HCT116 (cell line): ENCODE results near the gene NPLOC4. TPM values are rescaled to one million over a fixed set of nuclear protein-coding genes. Genes with fewer than 3 reads are reported as not detected.

Source experiments
- ATAC-seq: fragments of 200-7000 bp; cut with Tn5 transposase; 2 replicates; pipeline ENCODE4 v1.9.1; 2020; ENCODE audit warnings: mild to moderate bottlenecking, moderate library complexity
- BruUV-seq: library from RNA; stranded (reverse); fragments of 400-500 nt; replicated peaks from 2 replicates; lab custom pipeline; 2021; lab: Mats Ljungman, UMichigan
- CTCF ChIA-PET: fragments of 300-600 bp; sonication (Branson Sonifier 250); formaldehyde crosslinking; loops from one replicate; lab custom pipeline; 2021; ENCODE audit warnings: antibody characterized with exemption; lab: Charles Lee
- POLR2A ChIA-PET: fragments of 300-600, 350-600 bp; sonication (Branson Sonifier 250); formaldehyde crosslinking; loops from one replicate; lab custom pipeline; 2021; ENCODE audit warnings: antibody characterized with exemption; lab: Charles Lee
- RAD21 ChIA-PET, 2 experiments: fragments of 300-600 bp; sonication (Branson Sonifier 250); formaldehyde crosslinking; loops; one replicate each; lab custom pipeline; 2023; ENCODE audit warnings: low total read pairs in 2 of 2; ENCODE audit not compliant: uncharacterized antibody in 2 of 2, unreplicated experiment in 2 of 2, low non-redundant PET in 1 of 2; lab: Charles Lee
- DNase-seq: peaks from one replicate; pipeline ENCODE4 v3.0.0-alpha.2; 2010; ENCODE audit warnings: low read depth, low spot score
- H2AFZ ChIP-seq: fragments of 200-600 bp; shearing (Covaris generic), sonication (generic); 2 replicates; pipeline ENCODE4 v1.6.1; 2017; ENCODE audit warnings: low read depth, mixed run types, mixed read lengths, antibody characterized with exemption, low read length; ENCODE audit not compliant: poor library complexity, severe bottlenecking
- H3K27ac ChIP-seq: 2 replicates; pipeline ENCODE4 v1.5.1; 2012; ENCODE audit warnings: low read depth, low read length
- H3K27me3 ChIP-seq: fragments of 200-600 bp; sonication (generic); 2 replicates; pipeline ENCODE4 v1.6.1; 2016; ENCODE audit warnings: mixed run types, low read length, mixed read lengths; ENCODE audit not compliant: insufficient read depth
- H3K36me3 ChIP-seq, 2 experiments: fragments of 200-500 bp in 1 of 2; fragments of 200-600 bp in 1 of 2; sonication (Bioruptor generic) in 1 of 2; sonication (generic) in 1 of 2; 2 replicates each; pipeline versions ENCODE4 v1.5.1 to v1.6.1; 2014 to 2016; ENCODE audit warnings: low read length in 2 of 2, inconsistent platforms in 1 of 2, mixed read lengths in 1 of 2, mixed run types in 1 of 2; ENCODE audit not compliant: insufficient read depth in 2 of 2, control insufficient read depth in 1 of 2
- H3K4me1 ChIP-seq, 2 experiments: fragments of 200-600 bp in 1 of 2; sonication (generic) in 1 of 2; 2 replicates each; pipeline versions ENCODE4 v1.5.1 to v1.6.1; 2012 to 2017; ENCODE audit warnings: low read length in 2 of 2, inconsistent platforms in 1 of 2, mild to moderate bottlenecking in 1 of 2, mixed read lengths in 1 of 2, mixed run types in 1 of 2, moderate library complexity in 1 of 2; ENCODE audit not compliant: insufficient read depth in 2 of 2, control insufficient read depth in 1 of 2
- H3K4me2 ChIP-seq: fragments of 200-600 bp; sonication (generic); 2 replicates; pipeline ENCODE4 v1.6.1; 2017; ENCODE audit warnings: mixed run types, low read length, mixed read lengths
- H3K4me3 ChIP-seq, 2 experiments: fragments of 200-600 bp in 1 of 2; sonication (generic) in 1 of 2; replicated peaks in 1 of 2; 2 replicates each; pipeline ENCODE4 v1.5.1; 2011 to 2016; ENCODE audit warnings: low read length in 2 of 2, control low read depth in 1 of 2, low read depth in 1 of 2, mild to moderate bottlenecking in 1 of 2, mixed read lengths in 1 of 2, mixed run types in 1 of 2
- H3K79me2 ChIP-seq: fragments of 200-600 bp; sonication (generic); 2 replicates; pipeline ENCODE4 v1.6.1; 2017; ENCODE audit warnings: mild to moderate bottlenecking, mixed run types, low read length, moderate library complexity, mixed read lengths; ENCODE audit not compliant: insufficient read depth
- H3K9ac ChIP-seq: fragments of 200-600 bp; sonication (generic); 2 replicates; pipeline ENCODE4 v1.6.1; 2016; ENCODE audit warnings: low read length, mixed read lengths
- H3K9me2 ChIP-seq: fragments of 200-600 bp; sonication (generic), shearing (Covaris generic); 2 replicates; pipeline ENCODE4 v1.6.1; 2017; ENCODE audit warnings: mixed run types, mild to moderate bottlenecking, moderate library complexity; ENCODE audit not compliant: insufficient read depth
- H3K9me3 ChIP-seq, 2 experiments: fragments of 200-500 bp in 1 of 2; fragments of 200-600 bp in 1 of 2; sonication (Bioruptor generic) in 1 of 2; sonication (generic) in 1 of 2; 2 replicates each; pipeline ENCODE4 v1.6.1; 2014 to 2017; ENCODE audit warnings: low read length in 2 of 2, mixed read lengths in 2 of 2, inconsistent platforms in 1 of 2, low read depth in 1 of 2, mild to moderate bottlenecking in 1 of 2, mixed run types in 1 of 2, moderate library complexity in 1 of 2; ENCODE audit not compliant: control insufficient read depth in 1 of 2, insufficient read depth in 1 of 2
- H4K20me1 ChIP-seq: fragments of 200-600 bp; sonication (generic), shearing (Covaris generic); 2 replicates; pipeline ENCODE4 v1.6.1; 2017; ENCODE audit warnings: mixed run types, mild to moderate bottlenecking, moderate library complexity; ENCODE audit not compliant: insufficient read depth
- MAX ChIP-seq: IDR thresholded peaks from 2 replicates; pipeline ENCODE4 v1.6.1; 2012
- REST ChIP-seq: IDR thresholded peaks from 2 replicates; pipeline ENCODE4 v1.6.1; 2012; ENCODE audit warnings: low read depth
- SIN3A ChIP-seq: IDR thresholded peaks from 2 replicates; pipeline ENCODE4 v1.6.1; 2012; ENCODE audit warnings: low read depth
- intact Hi-C: fragments of 100-400 bp; cut with micrococcal nuclease; formaldehyde crosslinking; loops from 2 replicates; pipeline ENCODE4 v1.10.0; 2022
- total RNA-seq: library from RNA; stranded (reverse); gene quantifications from one replicate; pipeline ENCODE4 v1.2.1, GENCODE V29; 2021; ENCODE audit not compliant: unreplicated experiment

Gene NPLOC4
- total RNA-seq, 1 experiment from 2014 or later = 137 TPM

DNA sequence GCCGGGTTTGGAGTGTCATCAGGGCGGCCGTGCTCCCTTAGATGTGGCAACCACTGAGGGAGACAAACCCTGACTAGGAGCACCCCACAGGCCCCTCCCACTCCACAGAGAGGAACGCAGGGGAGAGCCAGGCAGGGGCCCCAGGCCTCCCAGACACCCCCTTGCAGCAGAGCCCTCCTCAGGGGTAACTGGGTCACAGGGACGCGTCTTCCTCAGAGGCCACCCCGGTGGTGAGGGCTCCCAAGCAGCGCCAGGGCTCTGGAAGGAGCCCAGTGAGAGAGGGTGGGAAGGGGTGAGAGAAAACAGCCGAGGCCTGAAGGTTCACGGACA lies 97.4 kb downstream of the NPLOC4 start:
- RAD21 ChIA-PET = no interaction called here
- Histone ChIP-seq H3K4me3 (no peak overlapping the region), H3K9me3 (no peaks in the 10 kb centered on the region), H3K27me3 (no peaks in the 10 kb centered on the region), H3K4me1 (peaks cover 0 to 7% of the 10 kb centered on the region in 2 experiments; a peak in 1 of 4 replicates), H4K20me1 (no peaks in the 10 kb centered on the region), H3K9me2 (no peaks in the 10 kb centered on the region), H3K36me3 (peaks cover 4 to 18% of the 10 kb centered on the region in 2 experiments), H3K27ac (no peak overlapping the region), H2AFZ (no peak overlapping the region), H3K79me2 (no peaks in the 10 kb centered on the region), H3K9ac (no peak overlapping the region), H3K4me2 (no peak overlapping the region)
- no peak for DNase-seq
- TF ChIP-seq SIN3A = peak; percentile 0; the same call in 1 of the 2 replicates
- TF ChIP-seq MAX = no peak
- CTCF ChIA-PET = no interaction called here
- intact Hi-C loops = loop anchor here (5.0 kb wide), 1 partner anchor 167 kb away; no protein-coding TSS in a partner anchor
- no peak for ATAC-seq
- POLR2A ChIA-PET = interaction anchor here (1.1 to 1.5 kb wide), 2 partner anchors 13 to 30 kb away, joined by 3 to 7 read pairs; partner anchors contain the start of gene FAAP100
- BruUV-seq = no TSS peak

- peaks cover 4 to 16% of the 10 kb centered on the region in 2 experiments for H3K36me3 ChIP-seq
- H3K4me1 ChIP-seq = peaks cover 3 to 7% of the 10 kb centered on the region in 2 experiments; a peak in 2 of 4 replicates
- no peak overlapping the region for H3K4me3 ChIP-seq
- no peak overlapping the region for H2AFZ ChIP-seq
- H3K79me2 ChIP-seq = no peaks in the 10 kb centered on the region
- RAD21 ChIA-PET = interaction anchor here in 1 of 2 experiments (1.4 kb wide), 1 partner anchor 20 kb away, joined by 3 read pairs; no protein-coding TSS in a partner anchor
- H3K9me2 ChIP-seq = no peaks in the 10 kb centered on the region
- no peak overlapping the region for H3K9ac ChIP-seq
- no peak overlapping the region for H3K27ac ChIP-seq
- POLR2A ChIA-PET = interaction anchor here (0.9 to 1.5 kb wide), 4 partner anchors 11 to 30 kb away, joined by 3 to 7 read pairs (median 3); partner anchors contain the start of genes FAAP100 and FSCN2
- no peak for DNase-seq
- H3K4me2 ChIP-seq = no peak overlapping the region
- intact Hi-C loops = loop anchor here (5.0 kb wide), 1 partner anchor 167 kb away; no protein-coding TSS in a partner anchor
- no peaks in the 10 kb centered on the region for H3K9me3 ChIP-seq
- no peaks in the 10 kb centered on the region for H4K20me1 ChIP-seq
- no TSS peak for BruUV-seq
- H3K27me3 ChIP-seq = no peaks in the 10 kb centered on the region
- TF ChIP-seq SIN3A (peak; percentile 48; the same call in 1 of the 2 replicates), REST (no peak), MAX (0 out of 2 replicates have a peak, but pooled peaks have one; percentile 5)
- TF ChIP-seq, all 23 proteins: peak for 2
- CTCF ChIA-PET = interaction anchor here (1.2 kb wide), 1 partner anchor 54 kb away, joined by 5 read pairs; no protein-coding TSS in a partner anchor
- no peak for ATAC-seq
Observed at GRCh38 chr17:81538651-81539570, 98.0 kb downstream of the NPLOC4 start.
